ENCODE measurements around the gene DCAF12.
"Not testable (repeated sequence)": the region's sequence is repeated elsewhere in the genome, so short reads cannot be mapped to it uniquely, and the experiment has no call there.

DCAF12 gene

DNA sequence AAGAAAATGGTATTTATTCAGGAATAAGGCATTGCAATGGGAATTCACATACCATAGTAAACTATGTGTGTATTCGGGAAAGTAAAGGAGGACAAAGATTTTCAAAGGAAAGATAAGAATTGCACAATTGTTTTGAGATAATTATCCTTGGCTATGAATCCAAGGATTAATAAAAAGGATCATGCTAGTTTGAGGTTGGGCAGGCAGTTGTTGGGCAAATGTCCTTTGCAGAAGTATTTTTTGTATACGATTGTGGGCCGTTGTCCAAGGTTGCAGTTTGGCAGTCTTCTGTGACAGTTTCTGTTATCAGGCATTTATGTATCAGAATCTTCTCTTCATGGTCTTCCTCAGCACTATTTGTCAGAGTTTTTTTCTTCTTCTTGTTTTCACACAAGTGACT, 67.2 kb downstream of the DCAF12 start:
- no peak for DNase-seq

DNA sequence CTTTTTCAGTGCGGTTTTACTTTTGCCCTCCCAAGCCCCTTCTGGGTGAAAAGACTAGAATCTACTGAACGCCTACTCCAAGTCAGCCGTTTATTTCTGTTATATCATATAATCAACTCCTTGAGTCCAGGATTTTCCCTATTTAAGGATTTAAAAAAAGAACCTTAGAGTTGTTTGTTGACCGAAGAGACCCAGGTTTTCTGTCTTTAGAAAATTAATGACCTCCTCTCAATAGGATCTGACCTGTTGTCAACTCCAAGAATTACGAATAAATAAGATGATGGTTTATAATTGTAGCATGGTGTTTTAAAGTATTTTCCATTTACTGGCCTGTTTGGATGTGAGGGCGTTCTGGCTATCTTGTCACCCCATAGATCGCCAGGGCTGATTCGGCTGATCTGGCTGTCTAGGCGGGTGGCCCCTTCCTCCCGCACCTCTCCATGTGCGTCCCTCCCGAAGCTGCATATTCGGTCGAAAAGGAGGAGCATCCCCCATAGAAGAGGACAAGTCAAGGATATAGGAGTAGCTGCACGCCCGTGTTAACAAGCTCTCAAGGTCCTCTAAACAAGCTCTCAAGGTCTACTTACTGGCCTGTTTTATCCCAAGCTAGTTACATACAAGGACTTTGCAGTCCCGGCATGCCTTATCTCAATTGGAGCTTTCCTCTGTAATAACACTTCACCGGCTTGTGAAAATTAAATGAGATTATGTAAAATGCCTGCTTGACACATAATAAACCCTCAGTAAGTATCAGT, 76.7 kb downstream of the DCAF12 start:
- DNase-seq = no peak

GRCh38 chr9:34048727-34049629, 77.5 kb downstream of the DCAF12 start, which contains the start of gene UBAP2:
TSS of gene UBAP2 (minus strand) at chr9:34048887. CDS start at chr9:34017148, 31,739 bp downstream.
- peak; percentile 96 for DNase-seq

GRCh38 chr9:34047864-34048726, 78.4 kb downstream of the DCAF12 start:
- DNase-seq = peak; percentile 16

- no peak for DNase-seq
Observed at GRCh38 chr9:34046784-34047379, 79.6 kb downstream of the DCAF12 start.

- no peak for DNase-seq
Observed at GRCh38 chr9:34045903-34046302, 80.6 kb downstream of the DCAF12 start.

GRCh38 chr9:34042074-34042473, 84.4 kb downstream of the DCAF12 start:
- DNase-seq = not testable (repeated sequence)

- not testable (repeated sequence) for DNase-seq
Observed at GRCh38 chr9:34038851-34039250, 87.6 kb downstream of the DCAF12 start.

- DNase-seq = no peak
Observed at GRCh38 chr9:34037626-34038025, 88.9 kb downstream of the DCAF12 start.

- no peak for DNase-seq
Observed at GRCh38 chr9:34036625-34037024, 89.9 kb downstream of the DCAF12 start.

All from NCI-H1105 (cell line).